Measurements from ENCODE around the gene TMEM178B.

DNA sequence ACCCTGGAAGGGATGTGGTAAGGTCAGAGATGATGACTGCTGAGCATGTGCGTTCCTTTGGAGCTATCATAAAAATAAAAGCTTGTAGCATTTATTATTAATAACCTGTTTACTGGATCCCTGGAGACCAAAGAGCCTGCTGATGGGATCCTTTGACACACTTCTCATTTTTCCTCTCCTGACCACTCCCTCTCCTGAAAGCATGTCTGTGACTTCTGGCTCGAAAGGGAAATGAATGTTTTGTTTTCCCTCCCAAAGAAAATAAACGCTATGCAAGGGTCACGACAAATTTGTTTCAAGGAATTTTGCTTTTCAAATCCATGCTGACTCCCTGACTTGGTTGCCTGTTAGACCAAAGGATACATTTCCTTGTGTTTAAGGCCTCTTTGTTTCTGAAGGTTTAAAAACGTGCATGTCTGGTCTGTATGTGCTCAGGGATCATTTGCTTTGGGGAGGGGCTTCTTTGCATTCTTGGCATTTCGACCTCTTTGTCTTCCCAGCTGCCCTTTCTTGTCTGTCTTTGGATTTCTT is 292.3 kb downstream of the TMEM178B start:
- TF ChIP-seq POLR2AphosphoS5 (IDR thresholded peaks at IDR 0.05; ENCODE audit: borderline replicate concordance, low read depth, low read length) (no peak), EZH2 (IDR thresholded peaks at IDR 0.05) (no peak), FOXP2 (optimal IDR thresholded peaks at IDR 0.05; ENCODE audit: control extremely low read depth, extremely low read length, insufficient read depth) (no peak)
